Kidney (tissue), 14 donors: ENCODE measurements around the gene WNK4. TPM values are rescaled to one million over a fixed set of nuclear protein-coding genes. Genes with fewer than 3 reads are reported as not detected.

ENCODE experiments used
- DNase-seq, 5 donors: peaks; one replicate each; pipeline ENCODE4 v3.0.0-alpha.2; 2013 to 2020
- FAIRE-seq: peaks from 2 replicates; lab custom pipeline; 2012; peaks lifted over from hg19 to GRCh38; lab: Jason Lieb, UNC
- H3K27ac ChIP-seq, 2 donors: one replicate each; pipeline ENCODE4 v1.7.0; 2013; ENCODE audit warnings: low read depth in 2 of 2, low read length in 2 of 2, inconsistent platforms in 1 of 2
- H3K27me3 ChIP-seq: one replicate; pipeline ENCODE4 v1.7.1; 2013; ENCODE audit warnings: low read length, inconsistent platforms; ENCODE audit not compliant: control insufficient read depth, insufficient read depth
- H3K36me3 ChIP-seq, 3 donors: one replicate each; pipeline versions ENCODE4 v1.7.0 to v1.7.1; 2013; ENCODE audit warnings: low read length in 3 of 3, control low read depth in 1 of 3, inconsistent platforms in 1 of 3; ENCODE audit not compliant: insufficient read depth in 3 of 3, control insufficient read depth in 2 of 3
- H3K4me1 ChIP-seq, 3 donors: one replicate each; pipeline versions ENCODE4 v1.7.0 to v1.7.1; 2013; ENCODE audit warnings: low read length in 3 of 3, inconsistent platforms in 1 of 3, low read depth in 1 of 3; ENCODE audit not compliant: control insufficient read depth in 2 of 3, insufficient read depth in 2 of 3
- H3K4me3 ChIP-seq, 3 donors: one replicate each; pipeline versions ENCODE4 v1.7.0 to v1.8.1; 2013; ENCODE audit warnings: low read length in 3 of 3, control low read depth in 1 of 3, inconsistent platforms in 1 of 3
- H3K9ac ChIP-seq, 3 donors: one replicate each; pipeline versions ENCODE4 v1.7.0 to v1.7.1; 2013; ENCODE audit warnings: low read length in 3 of 3, control low read depth in 1 of 3, inconsistent platforms in 1 of 3
- H3K9me3 ChIP-seq, 3 donors: one replicate each; pipeline versions ENCODE4 v1.7.0 to v1.7.1; 2013; ENCODE audit warnings: low read length in 3 of 3, control low read depth in 1 of 3, inconsistent platforms in 1 of 3; ENCODE audit not compliant: control insufficient read depth in 2 of 3, insufficient read depth in 1 of 3
- intact Hi-C: fragments of 100-400 bp; cut with DNase I; formaldehyde crosslinking; loops from one replicate; pipeline ENCODE4 v1.11.1; 2022
- polyA plus RNA-seq: library from polyadenylated mRNA; stranded (reverse); fragments of 350-450 nt; fragmentation: Illumina TruSeq; extraction: RNeasy Lipid Tissue Mini Kit (QIAGEN cat#74804); gene quantifications from one replicate; pipeline ENCODE4 v1.2.3, GENCODE V29; 2014; ENCODE audit warnings: low read depth, low replicate concordance; ENCODE audit not compliant: insufficient read depth
- total RNA-seq: library from RNA; stranded (reverse); fragmentation: NEBNext Ultra II Directional; extraction: Animal tissue kit (Norgen Biotek cat#: 25700); gene quantifications from one replicate; pipeline ENCODE4 v1.2.1, GENCODE V29; 2021
- TF ChIP-seq, protein P1 (sequence below): IDR thresholded peaks from 3 replicates; pipeline ENCODE4 v1.5.1; 2012; ENCODE audit warnings: mild to moderate bottlenecking, moderate library complexity, borderline replicate concordance; ENCODE audit not compliant: insufficient read depth; ENCODE audit errors: extremely low read depth
- donor health status: control.
- donor health status: control.
- donor health status: control.
- donor health status: control.
- donor health status: control.
- donor health status: DM: yes; HTN: yes; CAD: no.
- donor health status: Normal renal cell carcinoma (clear cell type).

The WNK4 gene
- total and polyA plus RNA-seq, 2 donors from 2014 or later: 14.9 to 26.4 TPM

DNA sequence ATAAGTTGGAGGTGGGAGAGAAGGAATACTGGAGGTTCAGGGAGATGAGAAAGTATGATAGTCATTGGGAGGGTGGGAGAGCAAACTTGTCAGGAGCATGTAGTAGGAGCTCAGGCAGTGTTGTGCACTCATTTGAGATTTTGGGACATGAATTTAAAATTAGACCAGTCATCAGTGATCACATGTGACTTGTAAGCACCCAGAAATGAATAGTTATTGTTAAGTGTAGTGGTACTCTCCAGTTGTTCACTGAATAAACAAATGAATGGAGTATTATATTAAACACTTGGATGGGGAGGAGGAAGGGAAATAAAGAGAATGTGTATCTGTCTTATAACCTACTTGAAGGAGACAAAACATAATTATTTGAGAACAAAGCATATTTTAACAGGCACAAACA is 50.6 kb downstream of the WNK4 start:
- Histone ChIP-seq H3K27me3 (no peaks in the 10 kb centered on the region), H3K27ac (no peak overlapping the region), H3K4me3 (no peak overlapping the region), H3K36me3 (peaks cover 0 to 6% (median 0%) of the 10 kb centered on the region in 3 donors), H3K9ac (no peak overlapping the region), H3K4me1 (peaks cover 0 to 9% (median 5%) of the 10 kb centered on the region in 3 donors), H3K9me3 (no peaks in the 10 kb centered on the region)
- DNase-seq: no peak
- intact Hi-C loops: no loop called here
- FAIRE-seq: no peak
- TF ChIP-seq, protein P1, sequence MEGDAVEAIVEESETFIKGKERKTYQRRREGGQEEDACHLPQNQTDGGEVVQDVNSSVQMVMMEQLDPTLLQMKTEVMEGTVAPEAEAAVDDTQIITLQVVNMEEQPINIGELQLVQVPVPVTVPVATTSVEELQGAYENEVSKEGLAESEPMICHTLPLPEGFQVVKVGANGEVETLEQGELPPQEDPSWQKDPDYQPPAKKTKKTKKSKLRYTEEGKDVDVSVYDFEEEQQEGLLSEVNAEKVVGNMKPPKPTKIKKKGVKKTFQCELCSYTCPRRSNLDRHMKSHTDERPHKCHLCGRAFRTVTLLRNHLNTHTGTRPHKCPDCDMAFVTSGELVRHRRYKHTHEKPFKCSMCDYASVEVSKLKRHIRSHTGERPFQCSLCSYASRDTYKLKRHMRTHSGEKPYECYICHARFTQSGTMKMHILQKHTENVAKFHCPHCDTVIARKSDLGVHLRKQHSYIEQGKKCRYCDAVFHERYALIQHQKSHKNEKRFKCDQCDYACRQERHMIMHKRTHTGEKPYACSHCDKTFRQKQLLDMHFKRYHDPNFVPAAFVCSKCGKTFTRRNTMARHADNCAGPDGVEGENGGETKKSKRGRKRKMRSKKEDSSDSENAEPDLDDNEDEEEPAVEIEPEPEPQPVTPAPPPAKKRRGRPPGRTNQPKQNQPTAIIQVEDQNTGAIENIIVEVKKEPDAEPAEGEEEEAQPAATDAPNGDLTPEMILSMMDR: no peak

DNA sequence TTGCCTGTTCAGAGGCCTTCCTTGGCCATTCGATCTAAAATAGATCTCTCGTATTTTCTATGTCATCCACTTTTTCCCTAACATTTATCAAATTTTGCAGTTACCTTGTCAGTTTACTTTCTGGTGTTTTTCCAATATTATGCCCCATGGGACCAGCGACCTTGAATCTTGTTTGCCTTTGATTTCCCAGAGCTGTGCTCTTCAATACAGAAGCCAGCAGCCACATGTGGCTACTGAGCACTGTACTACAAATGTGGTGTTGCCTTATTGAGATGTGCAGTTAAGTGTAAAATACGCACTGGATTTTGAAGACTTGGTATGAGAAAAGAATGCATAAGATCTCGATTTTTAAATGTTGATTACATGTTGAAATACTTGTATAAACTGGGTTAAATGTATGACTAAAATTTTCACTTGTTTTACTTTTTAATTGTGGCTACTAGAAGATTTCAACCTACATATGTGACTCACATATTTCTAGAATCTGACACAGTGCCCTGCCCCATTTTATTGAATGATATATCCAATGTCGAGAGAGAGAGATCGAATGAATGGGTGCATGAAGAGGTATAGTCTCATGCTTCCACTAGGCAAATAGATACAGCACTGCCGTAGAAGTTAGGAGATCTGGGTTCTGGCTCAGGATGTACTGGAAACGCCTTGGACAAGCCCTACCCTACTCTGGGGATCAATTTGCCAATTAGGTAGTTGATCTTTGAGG is 52.0 kb downstream of the WNK4 start:
- Histone ChIP-seq H3K36me3 (peaks cover 0 to 7% (median 4%) of the 10 kb centered on the region in 3 donors), H3K9me3 (no peaks in the 10 kb centered on the region), H3K4me3 (peak overlapping the region; percentile 82 to 95 (median 92)), H3K27me3 (no peaks in the 10 kb centered on the region), H3K9ac (peak overlapping the region; percentile 79 to 95 (median 94)), H3K4me1 (peaks cover 0 to 9% (median 5%) of the 10 kb centered on the region in 3 donors), H3K27ac (peak overlapping the region; percentile 74 to 86)
- TF ChIP-seq, protein P1: no peak
- intact Hi-C loops: no loop called here
- FAIRE-seq (no peak), DNase-seq (peak in 1 of 5 donors; percentile 3)

DNA sequence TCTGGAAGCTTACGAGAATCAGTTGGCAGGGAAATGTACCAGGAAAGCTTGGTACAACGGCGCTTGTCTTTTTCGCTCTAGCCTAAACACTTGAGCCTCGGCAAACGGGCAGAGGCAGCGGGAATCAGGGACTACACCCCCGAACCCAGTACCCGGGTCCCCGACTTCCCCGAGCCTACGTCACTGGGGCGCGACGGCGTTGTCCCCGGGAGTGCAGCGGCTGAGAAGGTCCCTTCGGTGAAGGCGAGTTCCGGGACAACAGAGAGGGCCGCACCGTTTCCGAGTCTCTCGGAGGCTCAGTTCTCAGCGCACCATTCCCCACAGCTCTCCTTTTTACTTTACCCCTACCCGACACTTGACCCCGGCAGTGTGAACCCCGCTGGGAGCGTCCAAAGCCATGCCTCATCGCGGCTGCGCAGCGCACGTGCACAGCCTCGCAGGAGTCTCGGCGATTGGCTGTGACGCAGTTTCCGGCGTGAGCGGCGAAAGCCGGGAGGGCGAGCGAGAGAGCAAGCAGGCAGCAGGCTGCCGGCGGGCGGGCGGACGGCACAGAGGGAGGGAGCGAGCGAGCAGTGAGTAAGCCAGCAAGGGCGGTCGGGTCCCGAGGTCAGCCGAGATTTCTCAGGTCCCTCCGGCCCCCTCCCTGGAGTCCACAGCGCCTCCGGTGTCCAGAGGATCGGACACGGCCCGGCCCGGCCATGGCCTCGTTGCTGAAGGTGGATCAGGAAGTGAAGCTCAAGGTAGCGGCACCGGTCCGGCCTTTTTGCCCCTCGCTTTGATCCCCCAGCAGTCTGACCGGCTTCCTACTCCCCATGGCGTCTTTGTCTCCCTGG is 52.7 kb downstream of the WNK4 start, which contains the start of gene PSME3:
Gene PSME3, plus strand, starts transcription at position 464 of the 833 bp plus-strand sequence. Its CDS starts 235 bp downstream, at position 699.
- DNase-seq (peak; percentile 91 to 97 (median 95)), FAIRE-seq (no peak)
- peak within 1 kb of the TSS; percentile 79 to 95 (median 94) for H3K9ac ChIP-seq
- TF ChIP-seq, protein P1: no peak
- no peaks in the 10 kb centered on the region for H3K9me3 ChIP-seq
- peaks cover 0 to 9% (median 5%) of the 10 kb centered on the region in 3 donors for H3K4me1 ChIP-seq
- H3K4me3 ChIP-seq: peak within 1 kb of the TSS; percentile 82 to 95 (median 92)
- no peaks in the 10 kb centered on the region for H3K27me3 ChIP-seq
- peaks cover 0 to 14% (median 11%) of the 10 kb centered on the region in 3 donors for H3K36me3 ChIP-seq
- peak within 1 kb of the TSS; percentile 74 to 86 for H3K27ac ChIP-seq
- intact Hi-C loops: no loop called here
